ENCODE results near the gene ZNF493.

- no peak for TF ChIP-seq CTCF (IDR thresholded peaks at IDR 0.05)
- TF ChIP-seq POLR2A (IDR thresholded peaks at IDR 0.05): no peak
These were observed 25.3 kb downstream of the ZNF493 start for GRCh38 chr19:21422244-21422643.

Measured in adrenal gland (tissue), 5 donors.